Activated B cell treated with CpG ODN at 0.5 μM for 24 hours (primary cell): ENCODE results near the gene GLB1L. TPM values are rescaled to one million over a fixed set of nuclear protein-coding genes. Genes with fewer than 3 reads are reported as not detected.

Experiments
- ATAC-seq: fragments of 200-7000 bp; cut with Tn5 transposase; one replicate; pipeline ENCODE4 v1.10.0; 2021; ENCODE audit warnings: low read depth, mild to moderate bottlenecking, moderate library complexity
- CTCF ChIA-PET: fragments of 350-600 bp; sonication (Branson Sonifier 250); formaldehyde crosslinking; loops from one replicate; lab custom pipeline; 2021; ENCODE audit warnings: antibody characterized with exemption; lab: Charles Lee
- POLR2A ChIA-PET: fragments of 350-600 bp; sonication (Branson Sonifier 250); formaldehyde crosslinking; loops from one replicate; lab custom pipeline; 2021; ENCODE audit warnings: antibody characterized with exemption; lab: Charles Lee
- DNase-seq: peaks from one replicate; pipeline ENCODE4 v3.0.0; 2022
- H3K27ac Mint-ChIP-seq: one replicate; pipeline ENCODE4 v1.8.0; 2020; ENCODE audit warnings: mixed read lengths
- H3K27me3 Mint-ChIP-seq: one replicate; pipeline ENCODE4 v1.8.0; 2021; ENCODE audit warnings: mixed read lengths
- H3K36me3 Mint-ChIP-seq: one replicate; pipeline ENCODE4 v1.8.0; 2021; ENCODE audit warnings: low read depth, mixed read lengths
- H3K4me1 Mint-ChIP-seq: one replicate; pipeline ENCODE4 v1.8.0; 2021; ENCODE audit warnings: mixed read lengths
- H3K4me3 Mint-ChIP-seq: one replicate; pipeline ENCODE4 v1.8.0; 2020; ENCODE audit warnings: mild to moderate bottlenecking, mixed read lengths
- H3K9me3 Mint-ChIP-seq: one replicate; pipeline ENCODE4 v1.8.0; 2020; ENCODE audit warnings: mixed read lengths
- intact Hi-C: fragments of 100-400 bp; cut with micrococcal nuclease; formaldehyde crosslinking; loops from one replicate; pipeline ENCODE4 v1.15.1; 2024
- total RNA-seq: library from RNA; stranded (reverse); gene quantifications from 2 replicates; pipeline ENCODE4 v1.2.3, GENCODE V29; 2022
- TF ChIP-seq, protein P1 (sequence below): fragments of 200-600 bp; IDR thresholded peaks from one replicate; pipeline ENCODE4 v1.8.0; 2022; ENCODE audit warnings: antibody characterized with exemption, mild to moderate bottlenecking

Gene GLB1L
- total RNA-seq, 1 donor from 2014 or later, result 4.5 TPM

DNA sequence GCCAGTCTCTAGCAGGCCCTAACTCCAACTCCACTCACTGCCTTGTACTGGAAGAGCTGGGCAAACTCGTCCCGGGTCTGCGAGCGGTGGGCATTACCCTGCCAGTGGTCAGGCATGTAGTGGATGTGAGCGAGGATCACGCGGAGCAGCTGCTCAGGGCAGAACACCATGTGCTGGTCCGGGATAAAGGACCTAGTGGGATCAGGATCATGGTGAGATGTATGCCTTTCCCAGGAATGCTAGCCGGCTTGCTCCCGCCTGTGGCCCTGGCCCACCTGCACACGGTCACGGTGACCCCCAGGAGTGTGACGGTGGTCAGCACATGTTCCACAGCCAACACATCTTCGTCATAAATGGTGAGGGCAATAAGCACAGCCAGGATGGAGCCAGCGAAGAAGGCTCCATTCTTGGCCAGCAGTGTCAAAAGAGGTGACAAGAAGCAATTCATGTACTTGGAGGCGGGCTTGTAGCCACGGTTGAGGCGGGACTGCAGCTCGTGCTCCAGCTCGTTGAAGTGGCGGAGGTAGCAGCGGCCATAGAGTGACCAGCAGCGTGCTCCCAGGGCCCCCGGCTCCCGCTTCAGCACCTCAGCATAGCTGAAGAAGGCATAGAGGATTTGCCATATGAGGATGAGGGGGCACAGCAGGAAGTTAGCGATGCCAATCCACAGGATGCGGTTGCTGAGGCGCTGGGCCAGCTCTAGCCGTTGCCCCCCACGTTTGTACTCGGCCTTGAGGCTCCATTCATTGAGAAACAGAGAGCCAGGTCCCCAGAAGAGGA, 21.2 kb downstream of the GLB1L start:
- H3K4me1 Mint-ChIP-seq, result peaks cover 27% of the 10 kb centered on the region
- ChIA-PET CTCF (no interaction called here), POLR2A (interaction anchor here (0.7 to 1.1 kb wide), 2 partner anchors 25 to 26 kb away, joined by 3 read pairs; no protein-coding TSS in a partner anchor)
- H3K9me3 Mint-ChIP-seq, result no peaks in the 10 kb centered on the region
- ATAC-seq (no peak), DNase-seq (no peak)
- intact Hi-C loops, result no loop called here
- peaks cover 61% of the 10 kb centered on the region for H3K36me3 Mint-ChIP-seq
- TF ChIP-seq, protein P1, sequence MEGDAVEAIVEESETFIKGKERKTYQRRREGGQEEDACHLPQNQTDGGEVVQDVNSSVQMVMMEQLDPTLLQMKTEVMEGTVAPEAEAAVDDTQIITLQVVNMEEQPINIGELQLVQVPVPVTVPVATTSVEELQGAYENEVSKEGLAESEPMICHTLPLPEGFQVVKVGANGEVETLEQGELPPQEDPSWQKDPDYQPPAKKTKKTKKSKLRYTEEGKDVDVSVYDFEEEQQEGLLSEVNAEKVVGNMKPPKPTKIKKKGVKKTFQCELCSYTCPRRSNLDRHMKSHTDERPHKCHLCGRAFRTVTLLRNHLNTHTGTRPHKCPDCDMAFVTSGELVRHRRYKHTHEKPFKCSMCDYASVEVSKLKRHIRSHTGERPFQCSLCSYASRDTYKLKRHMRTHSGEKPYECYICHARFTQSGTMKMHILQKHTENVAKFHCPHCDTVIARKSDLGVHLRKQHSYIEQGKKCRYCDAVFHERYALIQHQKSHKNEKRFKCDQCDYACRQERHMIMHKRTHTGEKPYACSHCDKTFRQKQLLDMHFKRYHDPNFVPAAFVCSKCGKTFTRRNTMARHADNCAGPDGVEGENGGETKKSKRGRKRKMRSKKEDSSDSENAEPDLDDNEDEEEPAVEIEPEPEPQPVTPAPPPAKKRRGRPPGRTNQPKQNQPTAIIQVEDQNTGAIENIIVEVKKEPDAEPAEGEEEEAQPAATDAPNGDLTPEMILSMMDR, result no peak
- H3K4me3 Mint-ChIP-seq, result no peak overlapping the region
- no peak overlapping the region for H3K27ac Mint-ChIP-seq
- H3K27me3 Mint-ChIP-seq, result no peaks in the 10 kb centered on the region

DNA sequence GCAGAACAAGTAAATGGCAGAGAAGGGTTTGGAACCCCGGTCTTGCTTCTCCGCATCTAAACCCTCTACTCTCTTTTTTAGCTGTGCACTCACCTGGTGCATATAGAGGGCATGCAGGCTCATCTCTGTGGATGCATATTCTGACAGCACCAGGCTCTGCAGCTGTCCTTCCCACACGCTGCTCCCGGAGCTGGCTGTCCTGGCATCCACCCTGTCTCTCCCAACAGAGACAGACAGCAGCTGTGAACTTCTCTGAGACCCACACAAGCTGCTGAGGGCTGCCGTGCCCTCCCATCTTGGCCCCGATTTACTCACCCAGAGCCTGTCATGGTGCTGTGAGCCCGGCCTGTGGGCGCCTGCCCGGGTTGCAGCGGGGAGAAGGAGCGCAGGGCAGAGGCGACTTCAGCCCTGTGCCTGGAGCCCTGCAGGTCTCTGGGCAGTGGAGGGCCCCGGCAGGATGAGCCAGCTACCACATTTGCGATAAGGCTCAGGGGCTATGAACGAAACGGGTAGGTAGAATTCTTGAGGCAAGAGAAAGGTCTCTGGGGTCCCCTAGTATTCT, 23.2 kb downstream of the GLB1L start:
- Mint-ChIP-seq H3K4me3 (no peak overlapping the region), H3K4me1 (peaks cover 21% of the 10 kb centered on the region), H3K9me3 (no peaks in the 10 kb centered on the region), H3K27ac (no peak overlapping the region), H3K36me3 (peaks cover 62% of the 10 kb centered on the region), H3K27me3 (no peaks in the 10 kb centered on the region)
- CTCF ChIA-PET, result no interaction called here
- DNase-seq (no peak), ATAC-seq (no peak)
- TF ChIP-seq, protein P1, result no peak
- POLR2A ChIA-PET, result interaction anchor here (0.6 to 1.4 kb wide), 4 partner anchors 10 to 73 kb away, joined by 3 to 4 read pairs (median 3); partner anchors contain the start of genes GLB1L and STK16
- intact Hi-C loops, result no loop called here

DNA sequence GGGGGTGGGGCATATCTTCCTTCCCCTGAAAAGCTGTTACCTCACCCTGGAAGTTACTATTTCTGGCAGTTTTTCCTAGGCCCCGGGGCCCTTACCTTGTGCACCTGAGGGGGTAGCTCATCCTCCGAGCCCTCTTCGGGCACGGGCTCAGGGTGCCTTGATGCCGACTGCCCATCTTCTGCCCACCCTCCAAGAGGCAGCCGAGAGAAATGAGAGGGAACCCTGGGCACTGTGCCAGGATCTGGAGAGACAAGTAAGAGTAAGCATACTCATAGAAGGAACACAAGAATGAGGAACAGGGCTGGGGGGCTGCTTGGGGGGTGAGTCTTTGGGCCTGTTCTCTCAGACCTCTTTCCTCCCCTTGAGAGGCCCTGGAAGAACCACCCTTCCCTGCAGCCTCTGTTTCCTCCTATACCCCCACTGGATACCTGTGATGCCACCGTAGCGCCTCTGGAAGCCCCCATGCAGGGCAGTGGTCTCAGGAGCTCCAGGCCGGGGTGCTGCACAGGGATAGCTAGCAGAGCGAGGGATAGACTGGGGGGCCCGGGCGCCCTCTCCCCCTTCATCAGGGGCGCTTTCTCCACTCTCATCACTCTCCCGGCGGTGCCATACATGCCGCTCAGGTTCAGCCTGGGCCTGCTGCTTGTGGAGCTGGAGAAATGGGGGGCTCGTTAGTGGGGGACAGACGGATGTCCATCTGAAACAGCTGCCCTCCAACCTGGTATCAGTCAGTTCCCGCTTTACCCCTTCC, 24.4 kb downstream of the GLB1L start:
- intact Hi-C loops, result no loop called here
- no peak for ATAC-seq
- ChIA-PET CTCF (interaction anchor here (4.3 kb wide), 1 partner anchor 74 kb away, joined by 25 read pairs; no protein-coding TSS in a partner anchor), POLR2A (interaction anchor here (1.0 to 5.9 kb wide), 4 partner anchors 9 to 75 kb away, joined by 3 to 52 read pairs (median 37); partner anchors contain the start of genes ANKZF1, ATG9A, CNPPD1 and ZFAND2B)
- H3K4me3 Mint-ChIP-seq, result no peak overlapping the region
- peaks cover 58% of the 10 kb centered on the region for H3K36me3 Mint-ChIP-seq
- DNase-seq, result no peak
- H3K27me3 Mint-ChIP-seq, result no peaks in the 10 kb centered on the region
- no peaks in the 10 kb centered on the region for H3K9me3 Mint-ChIP-seq
- H3K4me1 Mint-ChIP-seq, result peaks cover 19% of the 10 kb centered on the region
- TF ChIP-seq, protein P1, result no peak
- no peak overlapping the region for H3K27ac Mint-ChIP-seq

DNA sequence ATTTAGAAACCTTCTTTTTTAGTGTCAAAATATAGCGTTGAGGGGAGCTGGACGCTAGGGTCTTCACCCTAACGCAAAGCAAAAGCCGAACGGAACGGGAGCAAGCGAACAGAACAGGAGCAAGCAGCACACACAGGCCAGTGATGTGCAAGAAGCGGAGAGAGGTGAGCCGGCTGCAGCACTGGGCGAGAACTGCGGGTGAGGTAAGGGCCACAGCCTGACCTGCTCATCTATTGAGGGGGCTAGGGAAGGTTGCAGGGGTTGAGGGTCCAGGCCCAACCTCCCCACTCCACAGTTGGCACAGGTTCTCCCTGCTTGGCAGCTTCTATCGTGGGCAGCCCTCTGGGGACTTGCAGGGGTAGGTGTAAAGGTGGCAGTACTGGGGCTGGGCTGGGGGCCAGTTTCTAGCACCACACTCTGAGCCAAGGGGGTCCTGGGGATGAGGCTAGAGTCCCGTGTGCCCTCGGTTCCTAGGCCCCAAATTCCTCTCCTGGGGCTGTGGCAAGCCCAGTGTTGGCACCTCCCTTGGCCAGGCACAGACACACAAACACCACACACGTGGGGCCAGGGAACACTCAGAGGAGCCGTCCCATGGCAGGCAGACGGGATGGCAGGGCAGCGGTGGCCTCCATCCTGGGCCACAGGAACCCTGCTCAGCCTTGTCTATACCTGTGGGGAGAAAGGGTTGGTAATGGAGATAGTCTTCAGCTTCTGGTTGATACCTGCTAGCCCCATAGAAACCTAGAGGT, 25.3 kb downstream of the GLB1L start:
- TF ChIP-seq, protein P1, result no peak
- H3K36me3 Mint-ChIP-seq, result peaks cover 49% of the 10 kb centered on the region
- ATAC-seq (no peak), DNase-seq (no peak)
- ChIA-PET CTCF (interaction anchor here (1.2 to 4.3 kb wide), 2 partner anchors 57 to 75 kb away, joined by 3 to 25 read pairs; no protein-coding TSS in a partner anchor), POLR2A (interaction anchor here (1.5 to 5.9 kb wide), 8 partner anchors 10 to 75 kb away, joined by 5 to 61 read pairs (median 30); partner anchors contain the start of genes ANKZF1, ATG9A, CNPPD1 and DNAJB2)
- H3K27ac Mint-ChIP-seq, result no peak overlapping the region
- H3K4me1 Mint-ChIP-seq, result peaks cover 19% of the 10 kb centered on the region
- no peak overlapping the region for H3K4me3 Mint-ChIP-seq
- H3K9me3 Mint-ChIP-seq, result no peaks in the 10 kb centered on the region
- H3K27me3 Mint-ChIP-seq, result no peaks in the 10 kb centered on the region
- intact Hi-C loops, result loop anchor here (1.0 to 2.0 kb wide), 6 partner anchors 14 to 75 kb away; partner anchors contain the start of genes DNAJB2, GLB1L, NHEJ1 and STK16
